Hepatocyte (in vitro differentiated cells): ENCODE data around the gene RGS1. TPM values are rescaled to one million over a fixed set of nuclear protein-coding genes. Genes with fewer than 3 reads are reported as not detected.
"Not testable (repeated sequence)": the region's sequence is repeated elsewhere in the genome, so short reads cannot be mapped to it uniquely, and the experiment has no call there.

ENCODE experiments used
- DNase-seq: peaks from one replicate; pipeline ENCODE4 v3.0.0-alpha.2; 2016; ENCODE audit warnings: low spot score
- H2AFZ ChIP-seq: fragments of 200-600 bp; sonication (generic); 2 replicates; pipeline ENCODE4 v1.6.0; 2016; ENCODE audit warnings: antibody characterized with exemption, mild to moderate bottlenecking
- H3K27ac ChIP-seq: fragments of 200-600 bp; sonication (generic); 2 replicates; pipeline ENCODE4 v1.5.1; 2016; ENCODE audit warnings: mild to moderate bottlenecking
- H3K27me3 ChIP-seq: fragments of 200-600 bp; sonication (generic); 2 replicates; pipeline ENCODE4 v1.6.1; 2016
- H3K36me3 ChIP-seq: fragments of 200-600 bp; sonication (generic); replicated peaks from 2 replicates; pipeline ENCODE4 v1.5.1; 2016; ENCODE audit warnings: low read depth; ENCODE audit not compliant: insufficient read depth
- H3K4me1 ChIP-seq: fragments of 200-600 bp; sonication (generic); 2 replicates; pipeline ENCODE4 v1.5.1; 2016; ENCODE audit warnings: mild to moderate bottlenecking, moderate library complexity; ENCODE audit not compliant: insufficient read depth
- H3K4me2 ChIP-seq: fragments of 200-600 bp; sonication (generic); 2 replicates; pipeline ENCODE4 v1.6.0; 2016
- H3K4me3 ChIP-seq: fragments of 200-600 bp; sonication (generic); 2 replicates; pipeline ENCODE4 v1.5.1; 2016; ENCODE audit warnings: mild to moderate bottlenecking
- H3K79me2 ChIP-seq: fragments of 200-600 bp; sonication (generic); 2 replicates; pipeline ENCODE4 v1.6.0; 2017; ENCODE audit warnings: mild to moderate bottlenecking
- H3K9me2 ChIP-seq: fragments of 200-600 bp; sonication (generic); replicated peaks from 2 replicates; pipeline ENCODE4 v1.6.0; 2017; ENCODE audit warnings: mild to moderate bottlenecking; ENCODE audit not compliant: insufficient read depth
- H3K9me3 ChIP-seq: fragments of 200-600 bp; sonication (generic); 2 replicates; pipeline ENCODE4 v1.5.1; 2016; ENCODE audit warnings: low read depth, mild to moderate bottlenecking
- H4K20me1 ChIP-seq: fragments of 200-600 bp; sonication (generic); 2 replicates; pipeline ENCODE4 v1.6.0; 2016; ENCODE audit warnings: mild to moderate bottlenecking; ENCODE audit not compliant: insufficient read depth, poor library complexity, severe bottlenecking
- CTCF ChIP-seq: fragments of 200-600 bp; sonication (generic); IDR thresholded peaks from 2 replicates; pipeline ENCODE4 v1.5.1; 2016; ENCODE audit warnings: antibody characterized with exemption, mild to moderate bottlenecking; ENCODE audit not compliant: poor library complexity
- EZH2 ChIP-seq: fragments of 200-600 bp; sonication (generic); IDR thresholded peaks from 2 replicates; pipeline ENCODE4 v1.6.1; 2016; ENCODE audit warnings: antibody characterized with exemption, mild to moderate bottlenecking, borderline replicate concordance
- EZH2phosphoT487 ChIP-seq: fragments of 200-600 bp; sonication (generic); IDR thresholded peaks from one replicate; pipeline ENCODE4 v1.6.1; 2018; ENCODE audit warnings: antibody characterized with exemption, mild to moderate bottlenecking, low read depth, moderate library complexity; ENCODE audit not compliant: unreplicated experiment, severe bottlenecking
- WGBS: methylation state at CpG from one replicate; pipeline ENCODE4 v1.1.6; 2016; ENCODE audit warnings: low lambda C conversion rate; ENCODE audit errors: missing lambda C conversion rate; 5-methylcytosine and 5-hydroxymethylcytosine counted together
- polyA plus RNA-seq: library from polyadenylated mRNA; unstranded; fragments of >200 nt; fragmentation: Nextera tagmentation; extraction: Ambion mirVana; gene quantifications from 2 replicates; pipeline ENCODE4 v1.2.1, GENCODE V29; 2016
- total RNA-seq: library from RNA; depleted of rRNA; stranded (reverse); fragments of >200 nt; gene quantifications from 2 replicates; pipeline ENCODE4 v1.2.3, GENCODE V29; 2014

Gene RGS1
- total and polyA plus RNA-seq, 2 experiments from 2014 or later, result 4.0 to 9.8 TPM

- Histone ChIP-seq H3K79me2 (no peaks in the 10 kb centered on the region), H3K9me3 (no peaks in the 10 kb centered on the region), H3K36me3 (no peaks in the 10 kb centered on the region), H4K20me1 (no peaks in the 10 kb centered on the region), H3K4me2 (no peak overlapping the region), H3K4me3 (no peak overlapping the region), H3K9me2 (no peaks in the 10 kb centered on the region), H3K27me3 (no peaks in the 10 kb centered on the region), H3K27ac (peak overlapping the region; percentile 54), H3K4me1 (peaks cover 10% of the 10 kb centered on the region), H2AFZ (peak overlapping the region; percentile 16)
- DNase-seq, result no peak
- 73% methylated on average over 3 of the region's 3 CpGs for WGBS
- no peak for TF ChIP-seq EZH2
- TF ChIP-seq EZH2phosphoT487, result no peak
These were observed 46.4 kb upstream of the RGS1 start for GRCh38 chr1:192529031-192529755.

- H3K79me2 ChIP-seq, result no peaks in the 10 kb centered on the region
- H3K36me3 ChIP-seq, result no peaks in the 10 kb centered on the region
- H3K9me3 ChIP-seq, result no peaks in the 10 kb centered on the region
- TF ChIP-seq CTCF (no peak), EZH2phosphoT487 (no peak), EZH2 (no peak)
- H3K4me1 ChIP-seq, result peaks cover 10% of the 10 kb centered on the region
- peak overlapping the region; percentile 54 for H3K27ac ChIP-seq
- H3K9me2 ChIP-seq, result no peaks in the 10 kb centered on the region
- DNase-seq, result no peak
- 100% methylated on average over 1 of the region's 1 CpG for WGBS
- H2AFZ ChIP-seq, result no peak overlapping the region
- H4K20me1 ChIP-seq, result no peaks in the 10 kb centered on the region
- H3K4me2 ChIP-seq, result peak overlapping the region; percentile 20
- no peaks in the 10 kb centered on the region for H3K27me3 ChIP-seq
- H3K4me3 ChIP-seq, result no peak overlapping the region
These were observed 45.8 kb upstream of the RGS1 start for GRCh38 chr1:192529811-192530210.

GRCh38 chr1:192530254-192530653 lies 45.3 kb upstream of the RGS1 start:
- Histone ChIP-seq H3K36me3 (no peaks in the 10 kb centered on the region), H3K9me3 (no peaks in the 10 kb centered on the region), H3K4me1 (peaks cover 10% of the 10 kb centered on the region), H3K4me2 (peak overlapping the region; percentile 20), H3K4me3 (no peak overlapping the region), H2AFZ (peak overlapping the region; percentile 13), H3K27me3 (no peaks in the 10 kb centered on the region), H3K27ac (peak overlapping the region; percentile 54), H3K9me2 (no peaks in the 10 kb centered on the region), H3K79me2 (no peaks in the 10 kb centered on the region), H4K20me1 (no peaks in the 10 kb centered on the region)
- 45% methylated on average over 2 of the region's 2 CpGs for WGBS
- TF ChIP-seq EZH2 (no peak), CTCF (no peak), EZH2phosphoT487 (no peak)
- DNase-seq, result no peak

GRCh38 chr1:192531037-192531703 lies 44.4 kb upstream of the RGS1 start:
- not testable (repeated sequence) for H3K4me3 ChIP-seq, H2AFZ ChIP-seq, H3K36me3 ChIP-seq, H4K20me1 ChIP-seq, H3K9me3 ChIP-seq, H3K27me3 ChIP-seq, H3K79me2 ChIP-seq, H3K9me2 ChIP-seq, H3K4me2 ChIP-seq
- Histone ChIP-seq H3K4me1 (peaks cover 10% of the 10 kb centered on the region), H3K27ac (peak overlapping the region; percentile 54)
- DNase-seq, result peak; percentile 69
- WGBS, result 51% methylated on average over 6 of the region's 6 CpGs
